Stimulated activated CD8-positive, alpha-beta memory T cell treated with anti-CD3 and anti-CD28 coated beads, Interleukin-2, amount 100 ng/mL, for 1 hour (primary cell): ENCODE results near the gene RPS24.
"Not testable (repeated sequence)": the region's sequence is repeated elsewhere in the genome, so short reads cannot be mapped to it uniquely, and the experiment has no call there.

Experiments used
- DNase-seq, 2 donors: peaks; one replicate each; pipeline ENCODE4 v3.0.0-alpha.2; 2020; ENCODE audit warnings: low read depth in 2 of 2

Gene RPS24

DNA sequence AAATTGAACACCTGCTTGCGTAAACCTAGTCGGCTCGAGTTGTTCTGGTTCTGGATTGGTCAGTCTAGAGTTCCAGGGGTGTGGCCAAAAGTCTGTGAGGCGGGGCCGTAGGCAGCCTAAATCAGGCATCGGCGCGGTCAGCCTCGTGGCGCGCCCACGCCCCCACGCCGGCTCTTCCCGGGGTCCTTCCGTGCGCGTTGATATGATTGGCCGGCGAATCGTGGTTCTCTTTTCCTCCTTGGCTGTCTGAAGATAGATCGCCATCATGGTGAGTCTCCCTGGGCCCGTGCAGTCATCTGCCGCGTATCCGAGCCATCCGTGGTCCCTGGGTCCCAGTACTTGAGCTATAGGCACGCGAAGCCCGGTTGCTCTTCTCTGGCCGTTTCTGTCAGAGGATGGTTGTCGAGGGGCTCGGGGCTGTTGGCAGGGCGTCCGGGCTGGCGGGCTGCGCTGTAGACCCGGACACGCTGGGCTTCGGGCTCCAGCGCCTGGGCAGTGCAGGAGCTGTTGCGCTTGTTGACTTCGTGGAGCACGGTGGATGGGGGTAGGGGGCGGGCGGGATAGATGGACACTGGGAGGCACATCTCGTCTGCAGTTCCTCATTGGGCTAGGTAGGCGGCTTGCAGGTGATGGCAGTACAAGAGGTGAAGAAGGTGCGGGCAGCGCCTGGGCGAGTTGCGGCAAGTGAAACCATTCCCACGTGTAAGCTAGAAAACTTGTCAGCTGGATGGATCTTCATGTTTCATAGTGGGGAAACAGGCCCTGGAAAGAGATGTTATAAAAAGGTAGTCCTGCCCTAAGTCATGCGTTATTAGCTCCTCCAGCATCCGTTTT, at the start of gene RPS24:
TSS of gene RPS24 (plus strand) at position 227 of the 834 bp plus-strand sequence. CDS start at position 266, 39 bp downstream.
- DNase-seq = peak; percentile 77 to 88

DNA sequence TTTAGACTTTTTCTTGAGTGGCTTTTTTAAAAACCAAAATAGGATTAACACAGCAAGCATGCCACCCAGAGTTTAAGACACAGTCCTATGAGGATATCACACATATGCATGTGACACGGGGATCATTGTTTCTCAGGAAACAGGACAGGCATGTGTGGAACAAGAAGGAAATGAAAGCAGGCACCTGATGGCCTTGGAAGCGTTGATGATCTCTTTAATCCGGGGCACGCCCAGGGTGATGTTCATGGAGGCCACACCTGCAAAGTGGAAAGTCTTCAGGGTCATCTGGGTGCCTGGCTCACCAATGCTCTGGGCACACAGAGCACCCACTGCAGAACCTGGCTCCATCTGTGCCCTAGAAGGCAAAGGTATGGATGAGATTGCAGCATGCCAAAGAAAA, 48.7 kb upstream of the RPS24 start:
- DNase-seq = no peak

DNA sequence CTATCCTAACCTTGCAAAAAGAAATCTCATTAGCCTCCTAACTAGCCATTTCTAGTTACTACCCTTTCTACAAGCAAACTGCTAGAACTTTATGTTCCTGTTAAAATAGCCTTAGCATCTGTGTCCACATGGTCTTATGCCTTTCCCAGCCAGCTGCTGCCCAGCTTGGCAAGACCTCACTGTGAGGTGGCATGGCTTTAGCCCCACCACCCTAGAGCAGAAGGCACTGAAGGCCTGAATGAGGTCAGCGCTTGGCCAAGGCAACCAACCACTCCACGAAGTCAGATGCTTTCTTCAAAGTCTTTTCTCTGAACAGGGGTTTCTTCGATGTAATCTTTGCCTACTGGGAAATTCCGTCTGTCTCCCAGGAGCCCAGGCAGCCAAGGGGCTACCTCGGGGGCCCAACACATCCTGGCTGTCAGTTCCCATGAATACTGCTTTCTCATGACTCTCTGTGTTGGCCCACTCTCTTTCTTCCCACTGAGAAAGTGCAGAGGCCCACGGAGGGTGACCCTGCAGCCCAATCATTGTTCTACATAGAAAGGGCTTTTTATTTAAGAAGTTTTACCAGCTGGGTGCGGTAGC, 45.9 kb upstream of the RPS24 start:
- DNase-seq = no peak

DNA sequence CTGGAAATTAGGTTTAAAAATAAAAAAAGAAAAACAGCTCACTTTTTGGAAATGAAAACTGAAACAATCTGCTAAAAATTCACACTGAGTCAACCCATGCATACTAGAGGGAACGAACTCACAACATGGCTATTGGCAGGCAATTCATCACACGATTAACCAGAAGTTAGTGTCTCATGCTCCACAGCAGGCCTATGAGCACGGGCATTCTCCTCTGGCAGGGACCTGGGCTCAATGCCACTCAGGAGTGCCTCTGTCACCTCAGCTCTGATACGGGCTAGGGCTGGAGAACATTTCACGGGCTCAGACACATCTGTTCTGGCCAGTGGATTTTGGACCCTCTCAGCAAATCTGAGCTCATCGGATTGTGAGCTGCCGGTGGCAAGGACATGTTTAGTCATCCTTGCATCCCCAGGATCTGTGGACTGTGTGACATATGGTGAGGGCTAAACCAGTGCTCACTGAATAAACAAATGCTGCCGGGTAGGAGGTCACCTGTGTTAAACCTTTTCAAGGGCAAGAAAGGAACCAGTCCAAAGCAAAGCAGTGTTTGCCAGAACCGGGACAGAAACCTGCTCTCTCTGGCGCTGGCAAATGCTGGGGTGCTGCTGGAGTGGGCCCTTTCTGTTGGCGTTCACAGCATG, 44.5 kb upstream of the RPS24 start:
- DNase-seq = no peak

DNA sequence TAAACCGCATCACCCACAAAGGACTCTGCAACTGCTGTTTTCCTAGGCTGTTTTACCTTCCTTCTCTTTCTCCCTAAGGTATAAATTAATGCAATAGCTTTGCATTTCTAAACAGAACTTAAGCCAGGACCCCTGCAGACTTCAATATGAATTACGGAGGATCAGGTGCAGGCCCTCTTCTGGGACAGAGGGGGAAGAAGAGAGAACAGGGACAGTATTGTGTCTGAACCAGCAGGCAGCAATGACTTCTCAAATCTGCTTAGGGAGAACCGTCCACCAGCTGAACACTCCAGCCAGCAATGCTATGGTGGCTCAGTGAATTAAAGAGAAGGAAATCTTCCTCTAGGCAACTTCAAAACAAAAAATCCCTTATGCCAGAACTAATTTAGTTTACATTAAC, 40.0 kb upstream of the RPS24 start:
- no peak for DNase-seq

DNA sequence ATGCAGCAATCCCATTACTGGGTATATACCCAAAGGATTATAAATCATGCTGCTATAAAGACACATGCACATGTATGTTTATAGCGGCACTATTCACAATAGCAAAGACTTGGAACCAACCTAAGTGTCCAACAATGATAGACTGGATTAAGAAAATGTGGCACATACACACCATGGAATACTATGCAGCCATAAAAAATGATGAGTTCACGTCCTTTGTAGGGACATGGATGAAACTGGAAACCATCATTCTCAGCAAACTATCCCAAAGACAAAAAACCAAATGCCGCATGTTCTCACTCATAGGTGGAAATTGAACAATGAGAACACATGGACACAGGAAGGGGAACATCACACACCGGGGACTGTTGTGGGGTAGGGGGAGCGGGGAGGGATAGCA, 34.9 kb upstream of the RPS24 start:
- DNase-seq = not testable (repeated sequence)

DNA sequence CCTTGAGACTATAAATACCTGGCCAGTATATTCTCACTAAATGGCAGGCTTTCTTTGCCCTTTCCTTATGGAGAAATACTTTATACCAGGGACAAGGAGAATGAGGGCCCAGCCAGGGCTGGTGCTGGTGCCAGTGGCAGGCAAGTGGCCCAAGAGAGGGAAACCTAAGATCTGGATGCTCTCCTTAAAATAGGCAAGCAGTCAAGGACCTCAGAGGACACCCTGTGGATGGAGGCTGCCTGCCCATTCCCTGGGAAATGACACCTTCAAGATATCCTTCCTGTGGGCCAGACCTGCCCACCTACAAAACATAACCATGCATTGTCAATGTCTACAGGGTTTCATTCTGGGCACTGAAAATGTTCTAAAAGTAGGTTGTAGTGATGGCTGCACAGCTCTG, 33.5 kb upstream of the RPS24 start:
- DNase-seq = no peak

DNA sequence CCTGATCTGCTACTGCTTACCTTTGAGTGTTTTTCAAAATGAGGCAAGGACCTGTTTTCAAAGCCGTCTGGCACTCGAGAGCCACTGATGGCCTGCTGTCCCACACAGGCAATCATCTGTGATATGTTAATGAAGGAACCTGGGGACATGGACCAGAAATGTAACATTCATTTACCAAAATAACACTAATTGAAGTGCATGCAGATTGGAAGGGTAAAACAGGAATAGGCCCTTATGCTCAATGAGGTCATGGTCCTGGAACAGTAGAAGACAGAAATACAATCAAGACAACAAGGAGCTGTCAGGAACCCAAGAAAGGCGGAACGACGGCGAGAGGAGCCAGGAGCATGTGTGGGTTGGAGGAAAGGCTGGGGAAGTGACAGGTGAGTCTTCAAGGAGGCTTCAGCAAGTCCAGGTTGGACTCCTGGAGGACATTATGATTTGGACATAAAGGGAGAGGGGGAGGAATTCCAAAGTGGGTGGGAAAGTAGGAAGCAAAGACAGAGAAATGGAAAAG, 32.6 kb upstream of the RPS24 start:
- DNase-seq = no peak

DNA sequence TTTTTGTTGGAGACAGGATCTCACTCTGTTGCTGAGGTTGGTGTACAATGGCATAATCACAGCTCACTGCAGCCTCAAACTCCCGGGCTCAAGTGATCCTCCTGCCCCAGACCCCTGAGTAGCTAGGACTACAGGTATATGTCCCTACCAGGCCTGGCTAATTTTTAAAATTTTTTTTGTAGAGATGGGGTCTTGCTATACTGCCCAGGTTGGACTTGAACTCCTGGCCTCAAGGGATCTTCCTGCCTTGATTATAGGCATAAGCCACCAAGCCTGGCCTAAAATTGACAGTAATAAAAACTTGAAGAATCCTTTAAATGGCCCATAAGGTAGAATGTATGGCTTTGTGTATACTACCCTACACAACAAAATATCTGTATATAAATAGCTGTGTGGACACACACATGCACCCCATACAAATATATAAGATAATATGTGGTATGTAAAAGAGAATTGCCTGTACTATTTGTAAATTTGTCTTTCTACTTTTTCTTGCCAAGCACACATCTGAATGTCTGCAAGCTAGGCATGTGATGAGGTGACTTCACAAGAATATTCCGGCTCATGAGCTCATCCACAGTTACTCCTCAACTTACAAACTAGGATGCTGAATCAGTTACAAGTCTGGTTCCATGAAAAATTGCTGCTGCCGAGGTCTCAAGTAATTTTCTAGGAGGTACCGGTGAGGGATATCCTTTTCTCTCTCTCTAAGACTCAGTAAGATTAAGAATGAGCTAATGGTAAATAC, 30.9 kb upstream of the RPS24 start:
- DNase-seq = no peak

DNA sequence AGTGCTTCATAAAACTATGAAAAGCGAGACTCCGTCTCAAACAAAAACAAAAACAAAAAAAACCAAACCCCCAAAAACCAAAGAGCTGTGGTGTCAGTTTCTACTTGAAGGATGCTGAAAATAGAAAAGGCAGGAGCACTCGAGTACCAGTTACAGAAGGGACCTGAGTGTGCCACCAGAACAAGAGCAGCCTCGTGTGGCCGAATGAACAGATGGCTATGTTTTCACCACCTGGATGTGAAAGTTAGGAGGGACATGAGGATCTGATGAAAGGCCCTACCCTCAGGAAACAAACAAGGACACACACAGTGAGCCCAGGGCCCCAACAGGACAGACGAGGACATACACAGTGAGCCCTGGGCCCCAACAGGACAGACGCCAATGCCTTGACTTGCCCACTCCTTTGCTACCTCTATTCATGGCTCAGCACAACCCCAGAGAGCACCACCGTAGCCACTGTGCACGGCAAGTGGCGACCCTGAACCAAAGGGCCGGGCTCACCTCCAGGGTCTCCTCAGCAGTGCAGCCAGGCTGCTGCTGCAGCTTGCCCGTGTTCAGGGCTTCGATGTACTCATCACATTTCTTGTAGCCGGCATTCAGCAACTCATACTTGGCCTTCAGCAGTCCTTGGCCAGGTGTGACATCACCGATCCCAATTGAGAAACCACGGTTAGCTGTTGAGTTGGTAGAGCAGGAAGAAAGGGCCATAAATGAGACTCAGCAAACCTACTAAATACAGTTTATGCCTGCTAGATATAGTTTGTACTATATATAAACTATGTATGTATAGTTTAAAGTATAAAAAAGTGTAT, 29.2 kb upstream of the RPS24 start:
- no peak for DNase-seq

DNA sequence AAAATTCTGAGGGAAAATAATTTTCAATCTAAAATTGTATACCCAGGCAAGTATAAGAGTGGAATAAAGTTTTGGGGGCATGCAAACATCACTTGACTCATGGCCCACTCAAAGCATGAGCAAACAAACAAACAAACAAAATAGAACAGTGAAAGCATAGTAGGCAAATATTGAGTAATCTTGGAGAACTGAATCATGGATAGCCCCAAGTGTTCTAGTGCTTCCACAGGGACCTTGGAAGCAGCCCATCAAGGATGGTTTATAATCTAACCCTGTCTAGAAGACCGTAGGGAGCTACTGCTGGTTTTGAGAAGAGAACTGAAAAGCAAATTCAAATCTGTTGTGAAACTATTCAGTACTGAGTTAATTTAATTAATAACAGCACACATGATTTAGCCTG, 26.5 kb upstream of the RPS24 start:
- DNase-seq = no peak

DNA sequence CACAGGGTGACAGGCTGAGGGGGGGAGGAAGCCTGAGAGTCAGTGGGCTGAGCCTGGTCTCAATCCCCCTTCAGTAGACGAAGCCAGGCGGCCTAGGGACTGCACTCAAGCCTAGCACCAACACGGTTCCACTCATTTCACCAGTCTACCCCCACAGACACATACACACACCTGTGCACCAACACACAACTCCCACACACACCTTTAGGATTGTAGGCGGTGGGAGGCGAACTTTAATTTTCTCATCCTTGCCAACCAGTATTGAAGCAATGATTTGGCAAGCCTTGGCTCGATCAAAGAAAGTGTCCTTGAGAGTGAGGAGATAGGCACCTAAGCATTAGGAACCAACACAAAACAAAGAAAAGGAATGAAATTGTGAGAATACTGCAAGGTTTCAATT, 24.0 kb upstream of the RPS24 start:
- no peak for DNase-seq

DNA sequence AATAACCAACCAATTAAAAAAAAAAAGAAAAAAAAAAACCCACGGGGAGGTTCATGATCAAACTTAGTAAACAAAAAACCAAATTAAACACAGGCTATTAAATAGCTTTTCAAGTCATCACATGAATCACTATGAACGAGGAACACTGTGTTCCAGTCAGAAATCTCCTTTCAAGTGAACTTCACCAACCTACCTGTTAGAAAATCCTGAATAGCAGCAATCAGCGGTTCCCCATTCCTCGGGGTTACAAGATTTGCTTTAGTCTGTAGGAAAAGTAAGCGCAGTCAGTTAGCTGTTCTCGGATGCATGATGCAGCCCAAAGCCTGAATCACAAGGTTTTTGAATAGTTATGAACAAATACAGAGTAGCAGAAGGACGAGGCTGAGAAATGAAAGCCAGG, 23.4 kb upstream of the RPS24 start:
- DNase-seq = no peak

DNA sequence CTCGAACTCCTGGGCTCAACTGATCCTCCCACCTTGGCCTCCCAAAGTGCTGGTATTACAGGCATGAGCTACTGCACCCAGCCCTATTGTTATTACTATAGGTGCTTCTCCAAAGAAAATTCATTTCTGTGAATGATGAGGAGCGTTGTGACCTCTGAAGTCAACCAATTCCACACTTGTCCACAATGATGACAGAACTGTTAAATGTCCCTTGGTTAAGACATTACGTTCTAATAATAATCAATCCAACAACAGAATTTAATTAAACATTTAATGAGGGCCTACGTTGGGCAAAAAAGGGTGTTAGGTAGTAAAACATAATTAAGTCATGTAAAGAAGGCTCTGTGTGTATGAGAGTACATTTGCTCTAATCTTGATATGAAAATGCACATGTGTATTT, 22.6 kb upstream of the RPS24 start:
- no peak for DNase-seq

DNA sequence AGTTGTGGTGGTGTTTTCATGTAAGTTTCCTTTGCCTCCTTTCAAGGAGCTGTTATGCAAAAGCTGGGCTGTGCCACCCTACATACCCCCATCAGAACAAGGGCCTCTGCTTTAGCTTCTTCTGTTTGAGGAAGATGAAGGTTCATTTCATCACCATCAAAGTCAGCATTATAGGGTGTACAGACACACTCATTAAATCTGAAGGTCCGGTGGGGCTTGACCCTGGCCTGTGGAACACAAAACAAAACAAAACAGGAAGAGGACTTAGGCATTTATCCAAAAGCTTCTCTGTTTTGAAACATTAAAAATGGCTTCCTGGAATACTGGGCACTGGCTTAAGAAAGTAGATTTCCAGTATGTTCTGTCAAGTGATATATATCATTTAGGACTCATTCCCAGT, 20.1 kb upstream of the RPS24 start:
- no peak for DNase-seq

DNA sequence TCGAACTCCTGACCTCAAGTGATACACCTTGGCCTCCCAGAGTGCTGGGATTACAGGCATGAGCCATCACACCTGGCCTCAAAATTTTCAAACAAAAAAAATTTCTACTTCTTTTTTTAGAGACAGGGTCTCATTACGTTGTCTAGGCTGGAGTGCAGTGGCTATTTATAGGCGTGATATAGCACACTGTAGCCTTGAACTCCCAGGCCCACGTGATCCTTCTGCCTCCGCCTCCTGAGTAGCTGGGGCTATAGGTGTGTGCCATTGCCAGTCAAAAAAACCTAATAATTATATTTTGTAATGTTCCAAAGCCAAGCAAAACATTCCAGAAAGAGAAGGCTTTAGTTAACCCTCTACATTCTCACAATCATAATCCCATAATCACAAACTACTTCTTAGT, 18.1 kb upstream of the RPS24 start:
- no peak for DNase-seq

DNA sequence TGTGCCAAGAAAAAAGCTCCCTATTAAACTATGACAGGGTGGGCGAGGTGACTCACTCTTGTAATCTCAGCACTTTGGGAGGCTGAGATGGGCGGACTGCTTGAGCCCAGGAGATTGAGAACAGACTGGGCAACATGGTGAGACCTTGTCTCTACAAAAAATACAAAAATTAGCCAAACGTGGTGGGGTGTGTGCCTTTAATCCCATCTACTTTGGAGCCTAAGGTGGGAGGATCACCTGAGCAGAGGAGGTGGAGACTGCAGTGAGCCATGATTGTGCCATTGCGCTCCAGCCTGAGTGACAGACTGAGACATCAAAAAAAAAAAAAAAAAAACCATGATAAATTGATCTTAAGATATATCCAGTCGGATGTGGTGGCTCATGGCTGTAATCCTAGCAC, 15.8 kb upstream of the RPS24 start:
- no peak for DNase-seq

DNA sequence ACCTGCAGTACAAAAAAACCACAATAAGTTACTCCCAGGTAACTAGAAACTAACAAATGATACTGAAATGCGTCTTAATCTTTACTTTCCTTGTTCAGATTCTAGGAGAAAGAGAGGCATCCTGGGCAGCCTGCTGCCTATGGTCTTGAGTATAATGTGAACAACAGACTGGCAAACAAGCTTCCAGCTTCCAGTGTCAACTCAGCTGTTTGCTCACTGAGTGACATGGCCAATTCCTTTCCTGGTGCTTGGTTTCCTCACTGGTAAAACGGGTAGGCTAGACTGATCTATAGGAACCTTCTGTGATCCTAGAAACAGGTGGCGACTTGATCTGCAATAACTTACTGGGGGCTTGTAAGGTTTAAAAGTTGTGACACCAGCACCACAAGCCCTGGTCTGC, 14.4 kb upstream of the RPS24 start:
- no peak for DNase-seq

DNA sequence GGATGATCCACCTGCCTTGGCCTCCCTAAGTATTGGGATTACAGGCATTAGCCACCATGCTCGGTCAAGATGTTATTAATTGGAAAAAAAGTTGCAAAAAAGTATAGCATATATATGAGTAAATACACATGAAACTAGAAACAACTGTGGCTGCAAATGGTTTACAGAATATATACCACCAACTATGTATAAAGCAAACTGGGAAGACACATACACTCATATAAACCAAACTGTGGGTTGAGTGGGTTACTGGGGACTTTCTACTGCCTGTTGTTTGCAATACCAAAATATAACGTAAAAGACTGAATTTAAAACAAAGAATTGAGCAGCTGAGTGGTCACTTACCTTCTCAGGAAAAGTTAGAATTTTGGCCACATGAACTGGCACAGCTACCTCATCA, 12.5 kb upstream of the RPS24 start:
- DNase-seq = no peak

DNA sequence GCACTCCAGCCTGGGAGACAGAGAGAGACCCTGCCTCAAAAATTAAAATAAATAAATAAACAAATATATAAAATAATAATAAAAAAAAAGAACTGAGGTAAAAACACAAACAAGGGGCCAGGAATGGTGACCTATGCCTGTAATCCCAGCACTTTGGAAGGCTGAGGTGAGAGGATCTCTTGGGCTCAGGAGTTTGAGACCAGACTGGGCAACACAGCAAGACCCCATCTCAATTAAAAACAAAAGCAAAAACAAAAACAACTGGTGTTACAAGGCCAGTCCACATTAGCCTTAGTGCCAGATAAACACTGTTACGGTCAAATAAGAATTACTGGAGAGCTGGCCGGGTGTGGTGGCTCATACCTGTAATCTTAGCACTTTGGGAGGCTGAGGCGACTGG, 9.9 kb upstream of the RPS24 start:
- no peak for DNase-seq

DNA sequence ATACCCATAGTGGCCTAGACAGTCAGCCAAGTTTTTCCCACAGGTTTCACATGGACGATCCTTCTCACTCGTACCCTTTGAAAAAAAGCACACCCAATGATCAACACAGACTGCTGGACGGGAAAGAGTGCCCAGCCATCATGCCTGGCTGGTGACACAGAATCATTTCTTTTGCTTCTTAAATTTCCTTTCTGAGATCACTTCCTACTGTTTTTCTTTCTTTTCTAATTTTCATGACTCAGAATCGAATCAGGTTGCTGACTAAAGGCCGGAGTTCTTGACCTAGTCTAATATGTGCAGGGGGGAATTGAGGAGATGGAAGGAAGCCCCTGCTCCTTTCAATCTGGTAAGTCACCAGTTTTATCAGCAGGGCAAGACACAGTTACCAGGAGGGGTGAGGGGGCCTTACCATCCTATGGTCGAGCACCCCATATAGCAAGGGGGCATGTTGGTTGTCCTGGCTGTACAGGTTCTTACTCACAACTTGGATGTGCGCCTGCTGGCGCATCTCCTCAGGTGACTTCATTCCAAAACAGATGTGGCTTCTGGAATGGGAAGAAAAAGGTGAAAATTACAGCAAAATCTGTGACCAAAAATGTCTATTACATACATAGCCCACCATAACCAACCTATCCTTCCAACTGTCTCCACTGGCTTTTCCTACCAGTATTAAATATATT, 7.8 kb upstream of the RPS24 start:
- DNase-seq = no peak
